Measurements from ENCODE around the gene SELL.

- no peak for TF ChIP-seq CHD2 (IDR thresholded peaks at IDR 0.05; ENCODE audit: low read length, partially characterized antibody)
- no peak for TF ChIP-seq CTCF (IDR thresholded peaks at IDR 0.05)
- no peak for TF ChIP-seq YY1 (IDR thresholded peaks at IDR 0.05; ENCODE audit: low read depth)
- TF ChIP-seq RCOR1 (IDR thresholded peaks at IDR 0.05; ENCODE audit: low read length), result no peak
- no peak for TF ChIP-seq GABPA (IDR thresholded peaks at IDR 0.05; ENCODE audit: low read depth)
- no peak for TF ChIP-seq REST (IDR thresholded peaks at IDR 0.05; ENCODE audit: low read depth, low read length)
- no peak for TF ChIP-seq EZH2phosphoT487 (IDR thresholded peaks at IDR 0.05; ENCODE audit: borderline replicate concordance, low read depth)
- no peak for TF ChIP-seq POLR2AphosphoS5 (IDR thresholded peaks at IDR 0.05; ENCODE audit: low read depth, low read length)
Observed at GRCh38 chr1:169644297-169644696, 67.1 kb downstream of the SELL start.
